HG02973 (cell line): Measurements from ENCODE around the gene PIGT.

Experiments
- ATAC-seq: cut with Tn5 transposase; IDR thresholded peaks from one replicate; pipeline ENCODE4 v1.9.1; 2021; ENCODE audit warnings: moderate library complexity; ENCODE audit not compliant: unreplicated experiment

PIGT gene

GRCh38 chr20:45415822-45416637 lies at the start of gene PIGT:
PIGT (plus strand) TSS chr20:45416141; CDS start chr20:45416157, 16 bp downstream.
- ATAC-seq: peak; percentile 56

- no peak for ATAC-seq
Measured at GRCh38 chr20:45366192-45366591, 49.7 kb upstream of the PIGT start.

- no peak for ATAC-seq
Measured at GRCh38 chr20:45366631-45367030, 49.3 kb upstream of the PIGT start.

- ATAC-seq: no peak
Measured at GRCh38 chr20:45367126-45367525, 48.8 kb upstream of the PIGT start.

GRCh38 chr20:45368221-45368980 lies 47.5 kb upstream of the PIGT start:
- peak; percentile 69 for ATAC-seq

GRCh38 chr20:45370571-45371160 lies 45.3 kb upstream of the PIGT start:
- no peak for ATAC-seq

GRCh38 chr20:45372241-45372640 lies 43.7 kb upstream of the PIGT start:
- ATAC-seq: no peak

GRCh38 chr20:45372646-45373352 lies 43.1 kb upstream of the PIGT start:
- ATAC-seq: no peak

GRCh38 chr20:45373353-45374100 lies 42.4 kb upstream of the PIGT start:
- no peak for ATAC-seq

GRCh38 chr20:45374101-45374467 lies 41.9 kb upstream of the PIGT start:
- ATAC-seq: no peak

GRCh38 chr20:45374966-45375365 lies 41.0 kb upstream of the PIGT start:
- ATAC-seq: no peak

- ATAC-seq: no peak
Measured at GRCh38 chr20:45377269-45377668, 38.7 kb upstream of the PIGT start.

GRCh38 chr20:45378191-45378590 lies 37.8 kb upstream of the PIGT start, which contains the start of gene TP53TG5:
TP53TG5 (minus strand) TSS chr20:45378325; CDS start chr20:45378236, 89 bp downstream.
- ATAC-seq: no peak

GRCh38 chr20:45387274-45387673 lies 28.7 kb upstream of the PIGT start:
- no peak for ATAC-seq

GRCh38 chr20:45390931-45391330 lies 25.0 kb upstream of the PIGT start:
- no peak for ATAC-seq

- no peak for ATAC-seq
Measured at GRCh38 chr20:45391559-45391958, 24.4 kb upstream of the PIGT start.

GRCh38 chr20:45392733-45393132 lies 23.2 kb upstream of the PIGT start:
- ATAC-seq: no peak

- no peak for ATAC-seq
Measured at GRCh38 chr20:45394221-45395113, 21.5 kb upstream of the PIGT start.

GRCh38 chr20:45395114-45395415 lies 20.9 kb upstream of the PIGT start:
- ATAC-seq: no peak

- no peak for ATAC-seq
Measured at GRCh38 chr20:45399018-45399417, 16.9 kb upstream of the PIGT start.
